Left lung (tissue), 10 donors: Measurements from ENCODE around the gene MDM2. TPM values are rescaled to one million over a fixed set of nuclear protein-coding genes. Genes with fewer than 3 reads are reported as not detected.

Experiments
- ATAC-seq: fragments of 200-7000 bp; cut with Tn5 transposase; one replicate; pipeline ENCODE4 v1.9.1; 2020; ENCODE audit warnings: moderate library complexity
- DNase-seq, 4 donors: peaks; one replicate each; pipeline ENCODE4 v3.0.0-alpha.2; 2013 to 2020
- H3K27ac ChIP-seq, 2 donors: fragments of 200-600 bp; sonication (generic) in 1 of 2; one replicate each; pipeline versions ENCODE4 v1.5.0 to v1.8.0; 2020 to 2021
- H3K27me3 ChIP-seq, 2 donors: fragments of 200-600 bp; sonication (generic) in 1 of 2; one replicate each; pipeline versions ENCODE4 v1.5.0 to v1.8.0; 2020 to 2021
- H3K36me3 ChIP-seq, 2 donors: fragments of 200-600 bp; sonication (generic) in 1 of 2; one replicate each; pipeline versions ENCODE4 v1.5.0 to v1.8.0; 2020 to 2021
- H3K4me1 ChIP-seq, 2 donors: fragments of 200-600 bp; one replicate each; pipeline ENCODE4 v1.8.0; 2021
- H3K4me3 ChIP-seq, 2 donors: fragments of 200-600 bp; sonication (generic) in 1 of 2; one replicate each; pipeline versions ENCODE4 v1.5.0 to v1.8.0; 2020 to 2021; ENCODE audit warnings: mild to moderate bottlenecking in 1 of 2
- H3K9me3 ChIP-seq, 2 donors: fragments of 200-600 bp; sonication (generic) in 1 of 2; one replicate each; pipeline versions ENCODE4 v1.5.0 to v1.8.0; 2020 to 2021
- intact Hi-C, 2 donors: fragments of 100-400 bp; cut with DNase I; formaldehyde crosslinking; loops; one replicate each; pipeline versions ENCODE4 v1.11.2 to v1.14.2; 2022
- polyA plus RNA-seq, 6 donors: library from polyadenylated mRNA; unstranded; fragments of 120-200 nt; gene quantifications; one replicate each; pipeline ENCODE4 v1.2.1, GENCODE V29; 2013; ENCODE audit not compliant: insufficient read length in 6 of 6
- total RNA-seq, 2 donors: library from RNA; stranded (reverse); fragmentation: NEBNext Ultra II Directional; extraction: Animal tissue kit (Norgen Biotek cat#: 25700); gene quantifications; one replicate each; pipeline ENCODE4 v1.2.1, GENCODE V29; 2021
- TF ChIP-seq, protein P1 (sequence below), 2 donors: fragments of 200-600 bp; sonication (generic) in 1 of 2; IDR thresholded peaks; one replicate each; pipeline versions ENCODE4 v1.5.0 to v1.8.0; 2021; ENCODE audit warnings: antibody characterized with exemption in 2 of 2
- donor health status: DM: no; HTN: yes; CAD: no.
- donor health status: DM: no; HTN: no; CAD: no.

The MDM2 gene
- total and polyA plus RNA-seq, 8 donors, result 89.3 to 174 (median 120) TPM

DNA sequence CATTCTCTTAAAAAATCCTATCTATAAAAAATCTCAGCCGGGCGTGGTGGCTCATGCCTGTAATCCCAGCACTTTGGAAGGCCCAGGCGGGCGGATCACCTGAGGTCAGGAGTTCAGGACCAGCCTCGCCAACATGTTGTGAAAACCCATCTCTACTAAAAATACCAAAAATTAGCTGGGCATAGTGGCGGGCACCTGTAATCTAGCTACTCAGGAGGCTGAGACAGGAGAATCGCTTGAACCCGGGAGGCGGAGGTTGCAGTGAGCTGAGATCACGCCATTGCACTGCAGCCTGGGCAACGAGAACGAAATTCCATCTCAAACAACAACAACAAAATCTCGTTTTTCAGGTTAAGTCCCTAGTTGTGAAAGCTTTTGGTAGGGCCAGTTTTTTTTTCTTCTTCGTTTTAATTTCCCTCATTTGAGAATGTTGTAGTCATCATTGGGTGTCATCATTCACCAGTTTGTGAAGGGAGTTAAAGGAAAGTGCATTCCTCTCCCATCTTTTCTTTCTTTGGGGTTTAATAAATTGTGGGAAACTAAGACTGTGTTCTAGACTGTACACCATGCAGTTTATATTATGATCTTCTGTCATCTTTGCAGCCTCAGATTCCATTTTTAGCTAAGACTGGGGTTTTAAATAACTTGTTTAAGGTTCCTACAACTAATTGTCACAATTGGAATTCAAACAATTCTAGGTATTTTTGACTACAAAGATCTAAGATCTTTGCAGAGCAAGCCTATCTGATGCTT lies 23.9 kb downstream of the MDM2 start:
- no peak overlapping the region for H3K27ac ChIP-seq
- no peaks in the 10 kb centered on the region for H3K9me3 ChIP-seq
- intact Hi-C loops, result no loop called here
- H3K27me3 ChIP-seq, result no peaks in the 10 kb centered on the region
- H3K4me1 ChIP-seq, result no peaks in the 10 kb centered on the region
- H3K4me3 ChIP-seq, result no peak overlapping the region
- no peak for DNase-seq
- TF ChIP-seq, protein P1, sequence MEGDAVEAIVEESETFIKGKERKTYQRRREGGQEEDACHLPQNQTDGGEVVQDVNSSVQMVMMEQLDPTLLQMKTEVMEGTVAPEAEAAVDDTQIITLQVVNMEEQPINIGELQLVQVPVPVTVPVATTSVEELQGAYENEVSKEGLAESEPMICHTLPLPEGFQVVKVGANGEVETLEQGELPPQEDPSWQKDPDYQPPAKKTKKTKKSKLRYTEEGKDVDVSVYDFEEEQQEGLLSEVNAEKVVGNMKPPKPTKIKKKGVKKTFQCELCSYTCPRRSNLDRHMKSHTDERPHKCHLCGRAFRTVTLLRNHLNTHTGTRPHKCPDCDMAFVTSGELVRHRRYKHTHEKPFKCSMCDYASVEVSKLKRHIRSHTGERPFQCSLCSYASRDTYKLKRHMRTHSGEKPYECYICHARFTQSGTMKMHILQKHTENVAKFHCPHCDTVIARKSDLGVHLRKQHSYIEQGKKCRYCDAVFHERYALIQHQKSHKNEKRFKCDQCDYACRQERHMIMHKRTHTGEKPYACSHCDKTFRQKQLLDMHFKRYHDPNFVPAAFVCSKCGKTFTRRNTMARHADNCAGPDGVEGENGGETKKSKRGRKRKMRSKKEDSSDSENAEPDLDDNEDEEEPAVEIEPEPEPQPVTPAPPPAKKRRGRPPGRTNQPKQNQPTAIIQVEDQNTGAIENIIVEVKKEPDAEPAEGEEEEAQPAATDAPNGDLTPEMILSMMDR (IDR thresholded peaks at IDR 0.05), result no peak
- ATAC-seq, result no peak
- peaks cover 0 to 92% of the 10 kb centered on the region in 2 donors for H3K36me3 ChIP-seq

DNA sequence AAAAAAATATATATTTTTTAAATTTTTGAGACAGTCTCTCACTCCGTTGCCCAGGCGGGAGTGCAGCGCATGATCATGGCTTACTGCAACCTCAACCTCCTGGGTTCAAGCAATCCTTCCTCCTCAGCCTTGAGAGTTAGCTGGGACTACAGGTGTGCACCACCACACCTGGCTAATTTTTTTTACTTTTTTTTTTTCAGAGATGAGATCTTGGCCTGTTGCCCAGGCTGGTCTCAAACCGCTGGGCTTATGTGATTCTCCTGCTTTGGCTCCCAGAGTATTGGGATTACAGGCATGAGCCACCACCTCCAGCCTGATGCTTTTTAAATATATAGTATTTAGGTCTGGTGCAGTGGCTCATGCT lies 24.5 kb downstream of the MDM2 start:
- TF ChIP-seq, protein P1 (IDR thresholded peaks at IDR 0.05), result no peak
- Histone ChIP-seq H3K36me3 (peaks cover 0 to 94% of the 10 kb centered on the region in 2 donors), H3K27ac (no peak overlapping the region), H3K4me1 (no peaks in the 10 kb centered on the region), H3K9me3 (no peaks in the 10 kb centered on the region), H3K27me3 (no peaks in the 10 kb centered on the region), H3K4me3 (no peak overlapping the region)
- DNase-seq, result no peak
- ATAC-seq, result no peak
- intact Hi-C loops, result no loop called here

DNA sequence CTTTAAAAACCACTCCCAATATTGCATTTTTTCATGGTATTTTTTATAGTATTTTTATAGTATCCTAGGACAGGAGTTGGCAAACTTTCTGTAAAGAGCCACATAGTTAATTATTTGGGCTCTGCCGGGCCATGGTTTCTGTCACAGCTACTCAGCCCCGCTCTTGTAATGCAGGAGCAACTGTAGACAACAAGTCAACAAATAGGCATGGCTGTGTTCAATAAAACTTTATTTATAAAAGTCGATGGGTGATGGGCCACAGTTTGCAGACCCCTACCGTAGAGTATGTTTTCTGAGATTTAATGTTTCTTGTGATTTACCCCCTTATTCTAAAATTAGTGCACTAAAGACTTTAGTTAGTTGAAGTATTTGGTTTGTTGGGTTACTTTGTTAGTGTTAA lies 25.5 kb downstream of the MDM2 start:
- Histone ChIP-seq H3K9me3 (no peaks in the 10 kb centered on the region), H3K36me3 (peaks cover 0 to 94% of the 10 kb centered on the region in 2 donors), H3K27me3 (no peaks in the 10 kb centered on the region), H3K4me3 (no peak overlapping the region), H3K4me1 (no peaks in the 10 kb centered on the region), H3K27ac (no peak overlapping the region)
- ATAC-seq (no peak), DNase-seq (no peak)
- intact Hi-C loops, result no loop called here
- TF ChIP-seq, protein P1 (IDR thresholded peaks at IDR 0.05), result no peak

DNA sequence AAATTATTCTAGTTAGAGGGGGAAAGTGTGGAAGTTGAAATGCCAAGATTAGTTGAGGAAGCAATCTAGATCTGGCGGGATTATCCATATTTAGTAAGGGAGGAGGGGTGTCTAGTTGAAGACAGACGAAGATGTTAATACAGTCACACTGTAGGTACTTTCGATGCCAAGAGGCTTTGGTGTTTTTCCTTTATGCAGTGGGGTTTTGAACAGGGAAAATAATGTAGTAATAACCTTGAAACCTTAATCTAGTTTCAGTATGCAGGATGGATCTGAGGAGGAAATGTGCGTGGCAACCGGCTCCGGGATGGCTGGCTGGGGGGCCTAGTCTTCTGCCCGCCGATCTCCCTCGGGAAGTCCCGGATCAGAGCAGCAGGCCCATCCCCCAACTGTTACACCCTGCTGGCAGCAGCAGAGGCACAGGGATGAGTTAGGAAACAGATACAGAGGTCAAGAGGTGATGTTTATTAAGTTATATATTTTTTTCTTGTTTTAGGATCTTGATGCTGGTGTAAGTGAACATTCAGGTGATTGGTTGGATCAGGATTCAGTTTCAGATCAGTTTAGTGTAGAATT lies 27.4 kb downstream of the MDM2 start:
- ATAC-seq, result no peak

DNA sequence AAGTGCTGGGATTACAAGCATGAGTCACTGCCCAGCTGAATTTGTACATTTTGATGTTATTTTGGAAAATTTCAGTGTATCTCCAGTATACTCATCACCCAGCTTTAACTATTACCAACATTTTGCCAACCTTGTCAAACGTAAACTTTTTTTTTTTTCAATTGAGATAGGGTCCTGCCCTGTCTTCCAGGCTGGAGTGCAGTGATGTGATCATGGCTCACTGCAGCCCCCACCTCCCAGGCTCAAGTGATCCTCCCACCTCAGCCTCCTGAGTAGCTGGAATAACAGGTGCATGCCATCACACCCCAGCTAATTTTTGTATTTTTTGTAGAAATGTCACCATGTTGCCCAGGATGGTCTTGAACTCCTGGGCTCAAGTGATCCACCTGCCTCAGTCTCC lies 29.2 kb downstream of the MDM2 start:
- ATAC-seq, result no peak
- Histone ChIP-seq H3K36me3 (peaks cover 0 to 94% of the 10 kb centered on the region in 2 donors), H3K9me3 (no peaks in the 10 kb centered on the region), H3K4me3 (no peak overlapping the region), H3K27me3 (no peaks in the 10 kb centered on the region), H3K4me1 (no peaks in the 10 kb centered on the region), H3K27ac (no peak overlapping the region)
- TF ChIP-seq, protein P1 (IDR thresholded peaks at IDR 0.05), result no peak
- intact Hi-C loops, result no loop called here
- DNase-seq, result no peak

More for the DNA sequence above, 27.4 kb downstream of the MDM2 start:
- Histone ChIP-seq H3K9me3 (no peaks in the 10 kb centered on the region), H3K4me1 (no peaks in the 10 kb centered on the region), H3K27ac (no peak overlapping the region), H3K4me3 (no peak overlapping the region), H3K27me3 (no peaks in the 10 kb centered on the region), H3K36me3 (peaks cover 0 to 94% of the 10 kb centered on the region in 2 donors)
- TF ChIP-seq, protein P1 (IDR thresholded peaks at IDR 0.05), result no peak
- intact Hi-C loops, result no loop called here
- no peak for DNase-seq
